ENCODE measurements around the gene ADRM1.

ADRM1 gene

GRCh38 chr20:62307226-62308101, 4.7 kb downstream of the ADRM1 start:
- Histone ChIP-seq H3K4me3 (ENCODE audit: low read depth in 1 of 2, low read length in 2 of 2) (no peak overlapping the region), H3K9me3 (ENCODE audit: control insufficient read depth in 1 of 2, low read length in 2 of 2) (no peaks in the 10 kb centered on the region), H3K4me1 (ENCODE audit: control insufficient read depth in 1 of 2, insufficient read depth in 2 of 2, low read length in 2 of 2) (peaks cover 11 to 30% of the 10 kb centered on the region in 2 donors), H3K27me3 (ENCODE audit: low read depth, low read length) (no peaks in the 10 kb centered on the region), H3K36me3 (ENCODE audit: control insufficient read depth in 1 of 2, insufficient read depth in 2 of 2, low read length in 2 of 2) (peaks cover 17 to 80% of the 10 kb centered on the region in 2 donors), H3K27ac (ENCODE audit: low read length) (no peak overlapping the region)

GRCh38 chr20:62308102-62308822, 5.5 kb downstream of the ADRM1 start:
- Histone ChIP-seq H3K9me3 (ENCODE audit: control insufficient read depth in 1 of 2, low read length in 2 of 2) (no peaks in the 10 kb centered on the region), H3K27ac (ENCODE audit: low read length) (no peak overlapping the region), H3K4me3 (ENCODE audit: low read depth in 1 of 2, low read length in 2 of 2) (no peak overlapping the region), H3K4me1 (ENCODE audit: control insufficient read depth in 1 of 2, insufficient read depth in 2 of 2, low read length in 2 of 2) (peaks cover 11 to 30% of the 10 kb centered on the region in 2 donors), H3K36me3 (ENCODE audit: control insufficient read depth in 1 of 2, insufficient read depth in 2 of 2, low read length in 2 of 2) (peaks cover 17 to 87% of the 10 kb centered on the region in 2 donors), H3K27me3 (ENCODE audit: low read depth, low read length) (no peaks in the 10 kb centered on the region)

GRCh38 chr20:62309198-62309944, 6.6 kb downstream of the ADRM1 start:
- H3K27ac ChIP-seq (ENCODE audit: low read length) = no peak overlapping the region
- no peak overlapping the region for H3K4me3 ChIP-seq (ENCODE audit: low read depth in 1 of 2, low read length in 2 of 2)
- H3K9me3 ChIP-seq (ENCODE audit: control insufficient read depth in 1 of 2, low read length in 2 of 2) = no peaks in the 10 kb centered on the region
- H3K27me3 ChIP-seq (ENCODE audit: low read depth, low read length) = no peaks in the 10 kb centered on the region
- peaks cover 17 to 93% of the 10 kb centered on the region in 2 donors for H3K36me3 ChIP-seq (ENCODE audit: control insufficient read depth in 1 of 2, insufficient read depth in 2 of 2, low read length in 2 of 2)
- peaks cover 7 to 19% of the 10 kb centered on the region in 2 donors for H3K4me1 ChIP-seq (ENCODE audit: control insufficient read depth in 1 of 2, insufficient read depth in 2 of 2, low read length in 2 of 2)

GRCh38 chr20:62309947-62310756, 7.4 kb downstream of the ADRM1 start:
- H3K4me3 ChIP-seq (ENCODE audit: low read depth in 1 of 2, low read length in 2 of 2) = no peak overlapping the region
- no peaks in the 10 kb centered on the region for H3K27me3 ChIP-seq (ENCODE audit: low read depth, low read length)
- peaks cover 17 to 93% of the 10 kb centered on the region in 2 donors for H3K36me3 ChIP-seq (ENCODE audit: control insufficient read depth in 1 of 2, insufficient read depth in 2 of 2, low read length in 2 of 2)
- peaks cover 0 to 12% of the 10 kb centered on the region in 2 donors for H3K4me1 ChIP-seq (ENCODE audit: control insufficient read depth in 1 of 2, insufficient read depth in 2 of 2, low read length in 2 of 2)
- no peaks in the 10 kb centered on the region for H3K9me3 ChIP-seq (ENCODE audit: control insufficient read depth in 1 of 2, low read length in 2 of 2)
- H3K27ac ChIP-seq (ENCODE audit: low read length) = no peak overlapping the region

- H3K36me3 ChIP-seq (ENCODE audit: control insufficient read depth in 1 of 2, insufficient read depth in 2 of 2, low read length in 2 of 2) = peaks cover 17 to 95% of the 10 kb centered on the region in 2 donors
- H3K9me3 ChIP-seq (ENCODE audit: control insufficient read depth in 1 of 2, low read length in 2 of 2) = no peaks in the 10 kb centered on the region
- no peak overlapping the region for H3K4me3 ChIP-seq (ENCODE audit: low read depth in 1 of 2, low read length in 2 of 2)
- no peak overlapping the region for H3K27ac ChIP-seq (ENCODE audit: low read length)
- no peaks in the 10 kb centered on the region for H3K27me3 ChIP-seq (ENCODE audit: low read depth, low read length)
- H3K4me1 ChIP-seq (ENCODE audit: control insufficient read depth in 1 of 2, insufficient read depth in 2 of 2, low read length in 2 of 2) = peaks cover 0 to 6% of the 10 kb centered on the region in 2 donors
Measured at GRCh38 chr20:62310757-62311121, 7.9 kb downstream of the ADRM1 start.

- Histone ChIP-seq H3K27me3 (ENCODE audit: low read depth, low read length) (no peaks in the 10 kb centered on the region), H3K27ac (ENCODE audit: low read length) (no peak overlapping the region), H3K36me3 (ENCODE audit: control insufficient read depth in 1 of 2, insufficient read depth in 2 of 2, low read length in 2 of 2) (peaks cover 15 to 96% of the 10 kb centered on the region in 2 donors), H3K9me3 (ENCODE audit: control insufficient read depth in 1 of 2, low read length in 2 of 2) (no peaks in the 10 kb centered on the region), H3K4me3 (ENCODE audit: low read depth in 1 of 2, low read length in 2 of 2) (no peak overlapping the region), H3K4me1 (ENCODE audit: control insufficient read depth in 1 of 2, insufficient read depth in 2 of 2, low read length in 2 of 2) (peaks cover 0 to 3% of the 10 kb centered on the region in 2 donors)
Measured at GRCh38 chr20:62311150-62311549, 8.4 kb downstream of the ADRM1 start.

- Histone ChIP-seq H3K36me3 (ENCODE audit: control insufficient read depth in 1 of 2, insufficient read depth in 2 of 2, low read length in 2 of 2) (peaks cover 11 to 96% of the 10 kb centered on the region in 2 donors), H3K27me3 (ENCODE audit: low read depth, low read length) (no peaks in the 10 kb centered on the region), H3K27ac (ENCODE audit: low read length) (no peak overlapping the region)
Measured at GRCh38 chr20:62311832-62312661, 9.2 kb downstream of the ADRM1 start.

GRCh38 chr20:62312662-62312977, 9.8 kb downstream of the ADRM1 start:
- no peak overlapping the region for H3K4me3 ChIP-seq (ENCODE audit: low read depth in 1 of 2, low read length in 2 of 2)
- no peaks in the 10 kb centered on the region for H3K9me3 ChIP-seq (ENCODE audit: control insufficient read depth in 1 of 2, low read length in 2 of 2)
- no peaks in the 10 kb centered on the region for H3K4me1 ChIP-seq (ENCODE audit: control insufficient read depth in 1 of 2, insufficient read depth in 2 of 2, low read length in 2 of 2)
- H3K27me3 ChIP-seq (ENCODE audit: low read depth, low read length) = no peaks in the 10 kb centered on the region
- H3K27ac ChIP-seq (ENCODE audit: low read length) = no peak overlapping the region
- H3K36me3 ChIP-seq (ENCODE audit: control insufficient read depth in 1 of 2, insufficient read depth in 2 of 2, low read length in 2 of 2) = peaks cover 11 to 96% of the 10 kb centered on the region in 2 donors

More at GRCh38 chr20:62311832-62312661, 9.2 kb downstream of the ADRM1 start:
- Histone ChIP-seq H3K9me3 (ENCODE audit: control insufficient read depth in 1 of 2, low read length in 2 of 2) (no peaks in the 10 kb centered on the region), H3K4me3 (ENCODE audit: low read depth in 1 of 2, low read length in 2 of 2) (no peak overlapping the region), H3K4me1 (ENCODE audit: control insufficient read depth in 1 of 2, insufficient read depth in 2 of 2, low read length in 2 of 2) (no peaks in the 10 kb centered on the region)

GRCh38 chr20:62313021-62313420, 10.2 kb downstream of the ADRM1 start:
- H3K4me3 ChIP-seq (ENCODE audit: low read depth in 1 of 2, low read length in 2 of 2) = no peak overlapping the region
- H3K27me3 ChIP-seq (ENCODE audit: low read depth, low read length) = no peaks in the 10 kb centered on the region
- H3K36me3 ChIP-seq (ENCODE audit: control insufficient read depth in 1 of 2, insufficient read depth in 2 of 2, low read length in 2 of 2) = peaks cover 11 to 92% of the 10 kb centered on the region in 2 donors
- no peaks in the 10 kb centered on the region for H3K4me1 ChIP-seq (ENCODE audit: control insufficient read depth in 1 of 2, insufficient read depth in 2 of 2, low read length in 2 of 2)
- no peak overlapping the region for H3K27ac ChIP-seq (ENCODE audit: low read length)
- no peaks in the 10 kb centered on the region for H3K9me3 ChIP-seq (ENCODE audit: control insufficient read depth in 1 of 2, low read length in 2 of 2)

All from muscle layer of duodenum (tissue), 2 donors.